Measurements from ENCODE around the gene TRIM54.
"Not testable (repeated sequence)": the region's sequence is repeated elsewhere in the genome, so short reads cannot be mapped to it uniquely, and the experiment has no call there.

TRIM54 gene

DNA sequence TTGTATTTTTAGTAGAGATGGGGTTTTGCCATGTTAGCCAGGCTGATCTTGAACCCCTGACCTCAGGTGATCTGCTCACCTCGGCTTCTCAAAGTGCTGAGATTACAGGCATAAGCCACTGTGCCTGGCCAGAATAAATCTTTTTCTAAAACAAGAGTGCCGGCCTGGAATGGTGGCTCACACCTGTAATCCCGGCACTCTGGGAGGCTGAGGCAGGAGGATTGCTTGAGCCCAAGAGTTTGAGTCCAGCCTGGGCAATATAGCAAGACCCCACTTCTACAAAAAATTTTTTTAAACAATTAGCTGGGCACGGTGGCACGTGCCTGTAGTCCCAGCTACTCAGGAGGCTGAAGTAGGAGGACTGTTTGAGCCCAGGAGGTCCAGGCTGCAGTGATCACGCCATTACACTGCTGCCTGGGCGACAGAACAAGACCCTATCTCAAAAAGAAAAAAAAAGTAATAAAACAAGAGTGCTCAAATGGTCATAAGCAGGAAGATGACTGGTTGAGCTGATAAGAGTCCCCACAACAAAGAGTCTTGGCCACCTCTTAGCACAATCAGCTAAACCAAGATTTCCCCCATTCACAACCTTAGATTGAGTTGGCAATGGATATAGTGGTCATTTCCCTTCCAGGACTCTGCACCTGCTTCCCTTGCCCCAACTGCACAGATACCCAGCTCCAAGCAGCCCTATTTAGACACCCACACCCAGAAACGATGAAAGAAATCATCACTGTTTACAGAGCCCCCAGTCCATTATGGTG is 31.8 kb downstream of the TRIM54 start:
- no peak for DNase-seq (ENCODE audit: low spot score)

GRCh38 chr2:27314709-27315108 is 32.5 kb downstream of the TRIM54 start:
- no peak for DNase-seq (ENCODE audit: low spot score)

DNA sequence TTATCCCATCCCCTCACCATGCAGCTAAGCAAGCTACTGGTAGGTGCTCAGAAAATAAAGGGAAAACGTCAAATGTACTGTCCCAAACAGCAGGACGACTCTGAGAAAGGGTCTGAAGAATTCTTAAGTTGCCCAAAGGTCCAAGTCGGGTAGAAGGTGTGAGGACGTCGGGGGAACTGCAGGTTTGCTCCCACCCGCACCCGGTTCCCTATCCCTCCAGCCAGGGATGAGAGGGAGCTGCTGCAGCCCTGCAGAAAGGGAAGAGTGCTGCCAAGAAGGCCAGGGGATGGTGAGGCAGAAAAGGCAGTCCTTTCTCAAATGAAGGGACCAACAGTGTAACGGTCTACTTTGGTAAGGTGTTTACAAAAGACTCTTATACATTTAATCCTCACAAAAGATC is 32.9 kb downstream of the TRIM54 start:
- DNase-seq (ENCODE audit: low spot score), result no peak

GRCh38 chr2:27316655-27317412 is 34.6 kb downstream of the TRIM54 start:
- DNase-seq (ENCODE audit: low spot score), result no peak

- not testable (repeated sequence) for DNase-seq (ENCODE audit: low spot score)
These were observed 37.6 kb downstream of the TRIM54 start for GRCh38 chr2:27319839-27320238.

DNA sequence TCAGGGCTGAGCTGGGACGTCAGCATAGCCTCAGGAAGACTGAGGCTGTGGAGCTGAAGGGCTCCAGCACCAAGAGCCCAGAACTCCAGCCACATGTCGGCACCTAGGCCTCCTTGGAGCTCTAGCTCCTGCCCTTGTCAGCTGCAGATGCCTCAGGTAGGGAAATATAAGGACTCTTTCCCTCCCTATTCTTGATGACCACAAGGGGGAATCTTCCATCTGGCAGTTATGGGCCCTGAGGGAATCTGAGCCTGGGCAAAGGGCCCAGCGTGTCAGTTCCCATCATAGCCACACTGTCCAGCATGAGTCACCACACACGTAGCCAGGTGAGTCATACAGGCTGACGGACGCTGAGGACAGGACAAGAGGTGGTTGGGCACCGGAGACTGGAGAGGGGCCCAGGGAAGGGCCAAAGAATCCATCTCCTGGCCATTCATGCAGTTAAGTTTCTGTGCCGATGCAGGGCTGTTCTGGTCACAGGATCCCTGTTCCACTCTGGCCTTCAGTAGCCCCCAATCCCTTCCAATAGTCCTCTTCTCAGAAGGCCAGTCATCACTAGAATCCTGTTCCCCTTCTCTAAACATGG is 38.8 kb downstream of the TRIM54 start:
- DNase-seq (ENCODE audit: low spot score), result no peak

GRCh38 chr2:27322301-27322765 is 40.1 kb downstream of the TRIM54 start:
- DNase-seq (ENCODE audit: low spot score), result peak; percentile 58

DNA sequence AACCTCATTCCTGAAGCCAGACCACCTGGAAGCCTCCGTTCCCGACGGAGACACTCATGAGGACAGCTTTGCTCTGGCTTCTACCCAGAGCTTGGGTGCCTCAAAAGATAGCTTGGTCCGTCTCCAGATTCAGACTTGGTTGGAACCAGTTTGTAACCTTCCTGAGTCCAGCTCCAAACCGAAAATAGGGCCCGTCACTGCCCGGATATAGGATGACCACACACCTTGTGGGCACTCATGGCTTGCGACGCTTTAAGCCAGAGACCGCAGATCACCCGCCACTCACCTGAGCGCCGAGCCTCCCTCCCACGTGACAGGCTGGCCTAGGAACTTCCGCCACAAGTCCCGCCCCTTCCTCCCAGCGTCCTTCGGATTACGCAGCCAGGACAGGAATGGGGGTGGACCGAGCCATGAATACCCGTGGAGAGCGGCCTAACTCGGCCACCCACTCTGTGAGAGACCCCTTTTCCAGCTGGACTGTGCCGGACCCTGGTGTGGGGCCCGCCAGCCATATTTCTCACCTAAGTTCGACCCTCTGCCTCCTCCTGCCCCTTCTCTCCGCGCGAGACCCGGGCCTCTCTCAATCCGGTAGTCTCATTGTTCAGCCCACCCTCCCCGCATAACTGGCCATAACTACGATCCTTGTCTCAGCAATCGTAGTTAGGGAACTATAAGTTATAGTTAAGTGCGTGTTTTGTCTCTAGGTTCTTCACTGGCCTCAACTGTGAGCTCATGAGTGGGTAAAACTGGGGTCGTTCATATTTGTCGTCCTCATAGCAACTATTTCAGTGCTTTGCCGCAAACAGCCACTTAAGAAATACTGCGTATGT is 40.8 kb downstream of the TRIM54 start, which contains the start of gene MPV17:
MPV17 (minus strand) TSS at position 332 of the 830 bp plus-strand sequence. CDS start 580 bp downstream, outside the sequence.
- peak; percentile 89 for DNase-seq (ENCODE audit: low spot score)

DNA sequence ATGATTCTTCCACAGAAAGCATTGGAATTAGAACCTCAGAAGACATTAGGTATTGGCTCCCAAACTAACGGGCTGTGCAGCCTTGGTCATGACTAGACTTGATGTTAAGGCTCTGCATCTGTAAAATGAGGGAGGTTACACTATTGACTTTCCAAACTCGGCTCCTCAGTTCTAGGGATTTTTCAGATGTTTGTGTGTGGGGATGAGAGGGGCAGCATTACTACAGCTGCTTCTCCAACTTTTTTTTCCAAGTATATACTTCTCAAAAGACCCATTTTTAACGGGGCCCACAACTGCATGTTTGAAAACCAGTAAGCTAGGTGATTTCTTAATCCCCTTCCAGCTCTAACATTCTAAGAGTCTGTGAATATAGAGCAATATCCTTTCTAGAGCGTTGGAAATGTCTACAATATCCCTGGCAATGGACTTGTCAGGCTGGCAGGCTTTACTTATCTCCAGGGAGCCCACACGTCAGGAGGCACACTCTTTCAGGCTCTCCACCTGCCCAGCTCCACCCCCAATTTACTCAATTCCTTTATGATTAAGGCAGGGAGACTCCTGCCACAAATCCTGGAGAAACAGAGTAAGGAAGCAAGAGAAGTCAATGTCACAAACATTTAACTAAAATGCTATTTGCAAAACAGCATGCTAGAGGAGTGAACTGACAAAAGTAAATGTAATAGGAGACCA is 41.5 kb downstream of the TRIM54 start:
- no peak for DNase-seq (ENCODE audit: low spot score)

DNA sequence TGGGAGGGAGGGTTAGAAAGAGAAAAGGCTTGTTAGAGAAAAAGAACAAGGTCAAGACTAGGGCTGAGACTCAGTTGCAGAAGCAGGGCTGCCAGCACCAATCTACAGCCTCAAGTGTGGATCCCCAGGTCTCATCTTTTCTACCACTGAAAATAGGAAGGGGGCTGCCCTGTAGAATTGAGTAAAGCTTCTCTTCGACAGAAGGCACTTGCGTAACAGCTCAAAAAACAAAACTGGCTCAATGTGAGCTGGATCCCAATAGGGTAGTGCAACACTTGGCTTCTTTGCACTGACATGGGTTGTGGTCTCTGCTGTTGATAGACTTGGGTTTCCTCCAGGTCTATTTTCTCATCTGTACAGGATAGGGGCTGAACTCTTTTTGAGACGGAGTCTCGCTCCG is 42.5 kb downstream of the TRIM54 start:
- DNase-seq (ENCODE audit: low spot score), result no peak

DNA sequence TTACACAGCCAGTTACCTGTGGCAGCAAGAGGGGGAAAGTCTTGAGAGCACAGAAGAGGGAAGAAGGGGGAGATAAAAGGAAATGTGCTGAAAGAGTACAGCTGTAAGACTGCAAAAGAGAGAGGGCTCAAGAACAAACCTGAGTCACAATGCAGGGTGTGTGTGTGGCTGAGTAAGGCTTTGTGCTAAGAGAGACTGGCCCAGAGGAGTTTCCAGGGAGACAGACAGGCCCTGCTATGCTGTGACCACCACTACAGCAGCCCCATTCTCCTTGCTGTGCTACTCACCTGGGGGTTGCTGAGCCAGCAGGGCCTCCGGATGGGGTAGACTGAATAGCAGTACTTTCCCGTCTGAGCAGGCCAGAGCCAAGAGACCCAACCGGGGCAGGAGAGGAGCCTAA is 53.1 kb downstream of the TRIM54 start:
- no peak for DNase-seq (ENCODE audit: low spot score)

DNA sequence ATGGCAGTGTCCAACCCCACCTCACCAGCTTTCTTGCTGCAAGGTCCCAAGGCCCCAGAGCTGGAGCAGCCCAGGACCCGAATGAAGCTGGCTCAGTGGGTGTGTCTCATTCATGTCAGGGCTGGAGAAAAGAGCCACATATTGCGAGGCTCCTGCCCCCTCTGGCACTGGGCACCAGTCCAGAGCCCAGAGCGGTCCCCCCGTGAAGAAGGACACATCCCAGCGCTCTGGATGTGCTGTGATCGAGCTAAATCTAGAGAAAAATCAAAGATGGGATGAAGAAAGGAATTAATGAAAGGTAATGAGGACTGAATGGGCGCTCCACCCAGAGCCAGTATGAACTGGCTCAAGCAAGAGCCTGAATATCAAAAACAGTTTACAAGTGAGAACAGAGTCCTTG is 53.9 kb downstream of the TRIM54 start:
- no peak for DNase-seq (ENCODE audit: low spot score)

- no peak for DNase-seq (ENCODE audit: low spot score)
These were observed 65.4 kb downstream of the TRIM54 start for GRCh38 chr2:27347641-27348040.

DNA sequence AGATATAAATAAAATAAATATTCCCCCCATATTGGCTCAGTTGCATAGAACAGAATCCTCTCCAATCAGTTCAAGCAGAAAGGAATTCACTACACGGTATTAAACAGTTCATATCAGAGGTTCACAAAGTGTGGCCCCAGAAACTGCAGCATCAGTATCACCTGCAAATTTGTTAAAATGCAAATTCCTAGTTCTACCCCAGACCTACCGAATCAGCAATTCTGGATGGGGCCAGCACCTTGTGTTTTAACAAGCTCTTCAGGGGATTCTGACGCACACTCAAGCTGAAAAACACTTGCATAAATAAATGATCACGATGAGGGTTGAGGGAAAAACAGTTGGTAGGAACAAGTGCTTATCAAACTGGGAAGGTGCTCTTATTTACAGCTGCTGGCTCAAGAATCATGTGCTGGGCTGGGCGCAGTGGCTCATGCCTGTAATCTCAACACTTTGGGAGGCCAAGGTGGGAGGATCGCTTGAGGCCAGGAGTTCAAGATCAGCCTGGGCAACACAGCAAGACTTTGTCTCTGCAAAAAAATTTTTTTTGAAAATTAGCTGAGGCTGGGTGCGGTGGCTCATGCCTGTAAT is 68.0 kb downstream of the TRIM54 start:
- DNase-seq (ENCODE audit: low spot score), result no peak

DNA sequence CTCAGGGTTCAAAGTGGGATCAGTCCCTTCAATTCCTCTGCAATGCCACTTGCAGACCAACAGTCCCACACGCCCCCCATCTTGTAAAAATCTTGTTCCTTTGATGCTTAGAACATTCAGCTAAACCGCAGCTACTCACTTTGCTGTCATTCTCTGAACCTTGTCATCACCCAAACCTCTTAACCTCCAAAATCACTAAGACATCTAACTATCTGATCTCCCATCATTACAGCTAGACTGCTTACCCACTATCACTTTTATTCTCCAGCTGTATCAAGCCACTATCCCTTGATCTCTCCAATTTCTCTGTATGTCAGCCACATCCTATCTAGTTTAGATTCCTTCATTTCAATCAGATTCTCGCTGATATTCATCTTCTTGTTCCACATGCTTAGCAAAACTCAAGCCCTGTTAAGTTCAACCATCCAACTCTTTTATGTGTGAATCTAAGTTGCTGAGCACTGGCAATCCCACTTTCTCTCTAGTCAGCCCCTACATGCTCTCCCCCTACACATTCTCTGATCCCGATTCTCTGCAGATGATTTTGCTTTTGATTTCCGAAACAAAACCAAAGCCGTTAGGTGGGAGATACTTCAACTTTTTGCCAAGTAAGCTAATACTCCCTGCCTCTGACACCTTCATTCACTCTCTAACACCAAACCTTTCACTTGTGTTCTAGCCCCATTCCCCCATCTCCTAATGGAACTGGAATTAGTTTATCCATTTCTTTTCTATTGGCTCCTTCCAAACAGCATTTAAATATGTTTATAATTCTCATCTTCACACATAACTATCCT is 69.8 kb downstream of the TRIM54 start:
- no peak for DNase-seq (ENCODE audit: low spot score)

- not testable (repeated sequence) for DNase-seq (ENCODE audit: low spot score)
These were observed 71.1 kb downstream of the TRIM54 start for GRCh38 chr2:27353386-27353761.

GRCh38 chr2:27353762-27354596 is 71.8 kb downstream of the TRIM54 start:
- DNase-seq (ENCODE audit: low spot score), result no peak

GRCh38 chr2:27354597-27354927 is 72.3 kb downstream of the TRIM54 start:
- no peak for DNase-seq (ENCODE audit: low spot score)

DNA sequence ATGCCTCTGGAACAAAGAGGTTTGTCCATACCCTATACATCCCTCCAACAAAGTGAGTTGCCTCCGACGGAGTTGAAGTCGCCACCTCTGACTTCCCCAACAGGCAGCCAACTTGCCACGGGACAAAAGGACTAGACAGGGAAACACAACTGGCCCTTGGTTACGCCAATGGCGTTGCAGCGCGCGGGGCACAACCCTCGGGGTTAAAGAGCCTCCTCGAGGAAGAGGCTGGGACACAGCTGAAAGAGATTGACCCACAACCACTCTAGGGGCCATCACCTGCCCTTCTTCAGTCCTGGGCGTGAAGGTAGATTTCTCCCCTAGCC is 73.8 kb downstream of the TRIM54 start:
- DNase-seq (ENCODE audit: low spot score), result peak; percentile 83

Data from NAMALWA (cell line).